GM12874 (cell line): Measurements from ENCODE around the gene PRKD1.

Experiments used
- CTCF ChIP-seq: IDR thresholded peaks from 2 replicates; pipeline ENCODE4 v1.5.1; 2011; ENCODE audit warnings: low read depth, mild to moderate bottlenecking, control low read depth, low read length, moderate library complexity; ENCODE audit not compliant: insufficient read depth

Gene PRKD1

GRCh38 chr14:29783556-29783955, 144.1 kb downstream of the PRKD1 start:
- no peak for TF ChIP-seq CTCF

GRCh38 chr14:29782041-29782440, 145.6 kb downstream of the PRKD1 start:
- TF ChIP-seq CTCF: no peak

- no peak for TF ChIP-seq CTCF
Observed at GRCh38 chr14:29773990-29774389, 153.7 kb downstream of the PRKD1 start.

- no peak for TF ChIP-seq CTCF
Observed at GRCh38 chr14:29763342-29763858, 164.2 kb downstream of the PRKD1 start.

- no peak for TF ChIP-seq CTCF
Observed at GRCh38 chr14:29759521-29760340, 167.9 kb downstream of the PRKD1 start.

- no peak for TF ChIP-seq CTCF
Observed at GRCh38 chr14:29757711-29758233, 169.9 kb downstream of the PRKD1 start.

GRCh38 chr14:29757188-29757680, 170.4 kb downstream of the PRKD1 start:
- no peak for TF ChIP-seq CTCF
